Lung microvascular endothelial cell (primary cell): ENCODE data around the gene TRIM52. TPM values are rescaled to one million over a fixed set of nuclear protein-coding genes. Genes with fewer than 3 reads are reported as not detected.
"Not testable (repeated sequence)": the region's sequence is repeated elsewhere in the genome, so short reads cannot be mapped to it uniquely, and the experiment has no call there.

Experiments
- DNase-seq, 2 donors: peaks; one replicate each; pipeline versions ENCODE4 v3.0.0 to v3.0.0-alpha.2; 2010; ENCODE audit warnings: low read depth in 2 of 2
- total RNA-seq: library from RNA; depleted of rRNA; stranded (reverse); fragments of >200 nt; gene quantifications from 2 replicates; pipeline ENCODE4 v1.2.1, GENCODE V29; 2014

The TRIM52 gene
- total RNA-seq = 2.8 and 7.3 TPM in 2 replicates

- DNase-seq = peak; percentile 93 to 95
Observed at GRCh38 chr5:181260720-181261319, at the start of gene TRIM52. TRIM52 (minus strand) TSS chr5:181261143; CDS start chr5:181260813, 330 bp downstream.

DNA sequence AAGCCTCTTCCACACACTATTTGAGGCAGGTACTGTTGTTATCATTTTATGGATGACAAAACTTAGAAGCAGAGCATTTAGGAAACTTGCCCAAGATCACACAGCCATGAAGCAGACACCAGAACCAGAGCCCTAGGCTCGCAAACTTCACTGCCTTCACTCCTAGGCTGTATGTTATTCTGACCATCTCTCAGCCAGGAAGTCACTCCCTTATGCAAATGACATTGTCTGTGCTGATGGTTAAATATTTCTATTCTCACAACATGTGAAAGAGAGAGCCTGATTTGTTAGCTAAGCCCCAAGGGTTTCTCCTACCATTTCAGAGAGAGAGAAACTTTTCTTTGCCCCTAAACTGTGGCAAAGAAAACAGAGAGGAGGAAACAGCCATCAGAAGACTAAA, 26.4 kb upstream of the TRIM52 start:
- not testable (repeated sequence) for DNase-seq

GRCh38 chr5:181285962-181286705, 25.2 kb upstream of the TRIM52 start:
- not testable (repeated sequence) for DNase-seq

DNA sequence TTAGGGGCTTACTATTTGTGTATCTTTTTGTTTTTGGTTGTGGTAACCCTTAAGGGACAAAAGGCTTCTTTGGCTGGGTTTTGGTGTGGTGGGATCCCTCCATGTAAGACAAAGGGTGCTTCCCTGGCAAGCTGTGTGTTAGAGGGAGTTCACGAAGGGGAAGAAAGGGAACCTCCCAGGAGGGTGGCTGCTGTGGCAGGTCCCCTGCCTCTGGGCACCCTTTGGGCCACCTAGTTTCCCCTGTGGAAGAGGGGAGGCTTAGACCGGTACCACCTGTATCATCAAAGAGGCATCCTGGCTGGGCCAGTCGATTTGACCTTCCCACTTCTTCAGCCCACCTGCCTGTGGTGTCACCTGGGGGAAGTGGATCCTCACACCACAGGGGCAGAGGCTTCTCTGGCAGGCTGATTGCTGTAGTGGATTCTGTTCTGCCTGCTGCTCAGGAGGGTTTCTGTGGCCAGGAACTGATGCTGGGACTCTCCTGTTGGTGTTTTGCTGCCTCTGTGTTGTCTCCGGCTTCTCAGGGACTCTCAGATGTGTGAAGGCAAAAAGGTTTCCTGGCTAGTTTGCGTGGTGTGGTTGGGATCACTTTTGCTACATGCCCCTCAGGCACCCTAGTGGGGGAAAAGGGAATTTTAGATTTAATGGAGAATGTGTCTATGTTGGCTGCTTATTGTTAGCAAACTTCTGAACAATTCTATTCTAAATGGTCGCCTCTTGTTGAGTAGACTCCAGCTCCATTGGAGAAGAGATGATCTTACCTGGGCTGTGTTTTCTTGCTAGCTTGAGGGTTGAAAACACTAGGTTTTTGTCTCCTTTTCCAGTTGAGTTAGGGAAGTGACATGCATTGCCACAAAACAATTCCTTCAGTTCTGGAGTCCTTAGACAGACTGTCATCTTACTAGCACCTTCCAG, 23.2 kb upstream of the TRIM52 start:
- DNase-seq = not testable (repeated sequence)

DNA sequence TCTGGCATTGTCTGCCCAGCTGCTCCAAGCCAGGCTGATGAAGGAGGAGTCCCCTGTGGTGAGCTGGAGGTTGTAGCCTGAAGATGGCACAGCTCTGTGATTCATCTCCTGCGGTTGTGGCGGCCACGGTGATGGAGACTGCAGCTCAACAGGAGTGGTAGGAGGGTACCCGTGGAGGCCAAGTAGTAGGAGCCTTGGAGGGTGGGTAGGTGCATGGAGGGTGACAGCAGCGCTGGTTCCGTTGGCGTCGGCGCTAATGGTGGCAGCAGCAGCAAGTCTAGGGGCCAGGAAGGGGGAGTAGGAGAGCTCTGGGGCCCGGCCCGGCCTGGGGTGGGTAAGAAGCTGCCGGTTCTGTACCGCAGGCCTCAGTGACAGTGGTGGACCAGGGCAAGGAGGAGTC, 22.4 kb upstream of the TRIM52 start:
- DNase-seq = no peak

- no peak for DNase-seq
Observed at GRCh38 chr5:181282874-181283273, 21.9 kb upstream of the TRIM52 start.

- DNase-seq = not testable (repeated sequence)
Observed at GRCh38 chr5:181282415-181282814, 21.5 kb upstream of the TRIM52 start.

DNA sequence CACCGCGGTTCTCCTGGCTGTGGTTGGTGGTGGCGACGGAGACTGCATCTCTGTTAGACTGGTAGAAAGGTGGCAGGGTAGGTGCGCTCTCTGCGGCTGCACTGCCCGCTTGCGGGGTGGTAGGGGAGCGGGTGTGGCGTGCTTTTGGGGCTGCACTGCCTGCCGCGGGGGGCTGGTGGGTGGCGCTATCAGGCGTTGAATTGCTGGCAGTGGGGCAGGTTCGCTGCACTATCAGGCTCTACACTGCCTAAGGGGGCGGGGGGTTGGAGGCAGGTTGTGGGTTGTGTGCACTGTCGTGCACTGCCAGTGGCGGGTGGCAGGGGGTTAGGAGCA, 21.0 kb upstream of the TRIM52 start:
- DNase-seq = no peak

DNA sequence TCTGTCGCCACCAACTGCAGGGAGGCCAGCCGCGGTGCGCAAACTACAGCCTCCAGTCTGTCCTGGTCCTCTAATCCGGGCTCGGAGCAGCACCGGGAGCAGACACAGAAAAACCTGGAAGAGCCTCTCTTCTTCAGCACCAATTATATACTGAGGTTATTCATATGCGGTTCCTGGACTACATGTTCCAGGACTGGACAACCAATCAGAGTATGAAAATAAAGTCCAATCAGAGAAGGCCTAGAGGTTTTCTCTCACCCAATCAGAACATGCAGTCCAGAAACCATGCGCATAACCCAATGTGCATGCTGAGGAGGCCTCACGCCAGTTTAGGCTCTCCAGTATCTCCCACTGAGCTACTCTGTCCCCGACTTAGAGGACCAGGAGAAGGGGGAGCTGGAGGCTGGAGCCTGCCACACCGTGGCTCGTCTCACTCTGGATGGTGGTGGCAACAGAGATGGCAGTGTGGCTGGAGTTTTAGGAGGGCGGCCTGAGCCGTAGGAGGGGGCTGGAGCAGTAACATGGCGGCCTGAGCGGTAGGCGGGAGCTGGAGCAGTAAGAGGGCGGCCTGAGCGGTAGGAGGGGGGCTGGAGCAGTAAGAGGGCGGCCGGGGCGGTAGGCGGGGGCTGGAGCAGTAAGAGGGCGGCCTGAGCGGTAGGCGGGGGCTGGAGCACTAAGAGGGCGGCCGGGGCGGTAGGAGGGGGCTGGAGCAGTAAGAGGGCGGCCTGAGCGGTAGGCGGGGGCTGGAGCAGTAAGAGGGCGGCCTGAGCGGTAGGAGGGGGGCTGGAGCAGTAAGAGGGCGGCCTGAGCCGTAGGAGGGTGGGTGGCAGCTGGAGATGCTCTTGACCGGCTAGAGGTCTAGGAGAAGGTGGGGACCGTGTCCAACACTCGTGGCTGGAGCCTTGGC, 20.4 kb upstream of the TRIM52 start:
- DNase-seq = no peak

- no peak for DNase-seq
Observed at GRCh38 chr5:181280251-181280762, 19.4 kb upstream of the TRIM52 start.

GRCh38 chr5:181273433-181273744, 12.4 kb upstream of the TRIM52 start:
- peak; percentile 33 to 62 for DNase-seq

DNA sequence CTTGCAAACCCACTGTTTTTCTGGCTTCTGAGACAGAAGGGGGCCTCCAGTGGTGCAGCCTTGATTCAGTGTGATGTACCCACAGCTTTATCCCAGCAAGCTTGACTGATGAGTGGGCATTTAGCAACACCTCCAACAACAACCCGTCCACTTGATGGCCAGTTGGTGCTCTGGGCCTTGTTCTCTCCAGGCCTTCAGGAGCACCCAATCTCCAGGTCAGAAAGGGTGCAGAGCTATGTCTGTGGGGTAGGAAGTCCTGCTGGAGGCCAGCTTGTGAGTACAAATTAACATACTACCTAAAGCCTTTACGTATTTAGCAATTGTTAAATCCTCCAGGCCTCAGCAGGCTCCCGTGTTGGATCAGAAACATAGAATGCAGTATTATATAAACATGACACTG, 10.1 kb upstream of the TRIM52 start:
- no peak for DNase-seq

DNA sequence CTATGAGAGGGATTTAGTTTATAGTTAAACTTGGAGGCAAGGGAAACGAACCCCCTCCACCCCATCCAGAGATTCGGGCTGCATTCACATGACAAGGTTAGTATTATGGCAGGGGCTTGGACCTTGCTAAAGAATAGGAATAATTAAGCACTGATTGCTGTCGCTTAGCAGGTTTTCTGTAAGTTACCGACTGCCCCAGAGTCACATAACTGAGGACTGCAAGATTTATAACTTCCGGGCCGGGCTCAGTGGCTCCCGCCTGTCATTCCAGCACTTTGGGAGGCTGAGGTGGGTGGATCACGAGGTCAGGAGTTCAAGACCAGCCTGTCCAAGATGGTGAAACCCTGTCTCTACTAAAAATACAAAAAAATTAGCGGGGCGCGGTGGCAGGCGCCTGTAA, 7.0 kb upstream of the TRIM52 start:
- DNase-seq = not testable (repeated sequence)

DNA sequence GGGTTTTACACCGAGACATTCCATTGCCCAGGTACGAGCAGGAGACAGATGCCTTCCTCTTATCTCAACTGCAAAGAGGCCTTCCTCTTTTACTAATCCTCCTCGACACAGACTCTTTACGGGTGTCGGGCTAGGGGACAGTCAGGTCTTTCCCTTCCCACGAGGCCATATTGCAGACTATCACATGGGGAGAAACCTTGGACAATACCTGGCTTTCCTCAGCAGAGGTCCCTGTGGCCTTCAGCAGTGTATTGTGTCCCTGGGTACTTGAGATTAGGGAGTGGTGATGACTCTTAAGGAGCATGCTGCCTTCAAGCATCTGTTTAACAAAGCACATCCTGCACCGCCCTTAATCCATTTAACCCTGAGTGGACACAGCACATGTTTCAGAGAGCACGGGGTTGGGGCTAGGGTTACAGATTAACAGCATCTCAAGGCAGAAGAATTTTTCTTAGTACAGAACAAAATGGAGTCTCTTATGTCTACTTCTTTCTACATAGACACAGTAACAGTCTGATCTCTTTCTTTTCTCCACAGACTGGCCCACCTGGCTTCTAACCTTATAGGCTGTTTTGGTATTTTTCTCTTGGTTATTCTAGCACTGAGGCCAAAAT, 6.5 kb upstream of the TRIM52 start:
- not testable (repeated sequence) for DNase-seq

DNA sequence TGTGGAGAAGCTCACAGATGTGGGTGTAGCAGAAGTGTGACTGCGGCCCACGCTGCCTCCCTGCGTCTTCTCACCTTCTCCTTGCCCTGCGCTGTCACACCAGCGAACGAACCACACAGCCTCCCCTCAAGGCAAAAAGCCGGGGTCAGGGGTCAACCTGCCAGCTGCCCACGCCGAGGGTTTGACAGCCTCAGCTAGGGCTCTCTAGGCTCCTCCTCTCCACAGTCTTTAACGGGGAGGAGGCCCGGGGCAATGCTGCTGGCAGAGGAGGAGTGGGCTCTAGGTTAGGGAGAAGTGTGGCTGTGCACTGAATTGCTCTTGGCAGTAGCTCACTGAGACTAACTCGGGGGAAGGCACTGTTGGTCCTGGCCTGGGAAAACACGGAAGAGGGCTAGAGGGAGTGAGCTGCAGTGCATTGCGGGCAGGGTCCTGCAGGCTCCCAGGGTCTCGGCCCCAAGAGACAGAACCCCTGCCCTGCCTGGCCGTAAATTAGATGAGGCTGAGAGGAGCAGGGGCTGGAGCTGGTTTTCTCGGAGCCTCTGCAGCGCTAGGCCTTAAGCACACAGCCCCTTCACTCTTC, 4.2 kb upstream of the TRIM52 start:
- no peak for DNase-seq

- DNase-seq = no peak
Observed at GRCh38 chr5:181263633-181264032, 2.7 kb upstream of the TRIM52 start.

GRCh38 chr5:181261320-181262049, 542 bp upstream of the TRIM52 start:
- DNase-seq = peak; percentile 72 to 77

GRCh38 chr5:181259974-181260719, 796 bp downstream of the TRIM52 start:
- no peak for DNase-seq

DNA sequence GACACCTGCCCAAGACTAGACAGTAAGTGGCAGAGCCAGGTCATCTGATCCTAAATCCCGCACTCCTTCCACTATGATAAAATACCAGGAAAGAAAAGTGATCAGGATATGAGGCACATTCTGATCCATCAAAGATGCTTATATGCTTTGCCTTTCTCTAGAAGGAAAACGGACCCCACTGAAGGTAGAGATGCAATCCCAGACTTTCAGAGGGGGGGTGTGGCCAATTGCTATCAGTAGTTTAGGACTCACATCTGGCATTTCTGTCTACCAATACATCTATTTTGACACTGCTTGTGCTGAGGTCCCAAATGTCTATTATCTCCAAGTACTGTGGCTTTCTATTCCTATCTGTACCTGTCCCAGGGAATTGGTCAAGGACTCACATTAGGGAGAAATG, 1.7 kb downstream of the TRIM52 start:
- no peak for DNase-seq
